Right lobe of liver (tissue), 4 donors: ENCODE data around the gene PGC.

Experiments used
- POLR2A ChIP-seq: fragments of 450-650 bp; IDR thresholded peaks from one replicate; pipeline ENCODE4 v1.6.1; 2017; ENCODE audit warnings: antibody characterized with exemption, mild to moderate bottlenecking
- TF ChIP-seq, protein P1 (sequence below), 4 donors: fragments of 200-600 bp in 3 of 4; fragments of 450-650 bp in 1 of 4; IDR thresholded peaks; one replicate each; pipeline versions ENCODE4 v1.5.1 to v1.8.0; 2016 to 2022; ENCODE audit warnings: antibody characterized with exemption in 4 of 4, mild to moderate bottlenecking in 2 of 4
- donor health status: DM: no; HTN: no; CAD: no.
- donor health status: DM: no; HTN: no; CAD: no.
- donor health status: DM: no; HTN: yes; CAD: no.

DNA sequence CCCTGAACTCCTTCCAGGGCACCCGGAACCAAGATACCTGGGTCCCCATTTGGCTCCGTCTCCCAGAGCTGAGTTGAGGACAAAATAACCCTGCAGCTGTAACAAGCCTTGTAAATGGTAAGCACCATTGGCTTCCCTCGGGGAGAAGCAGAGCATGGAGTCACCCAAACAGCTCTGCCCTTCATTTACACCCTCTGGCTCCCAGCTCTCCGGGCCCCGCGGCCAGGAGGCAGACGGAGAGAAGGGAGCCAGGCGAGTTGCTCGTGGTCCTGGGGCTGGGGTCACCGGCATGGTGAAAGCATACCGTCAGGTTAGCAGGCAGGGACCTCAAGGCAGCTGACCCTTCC is 13.9 kb downstream of the PGC start:
- TF ChIP-seq, protein P1, sequence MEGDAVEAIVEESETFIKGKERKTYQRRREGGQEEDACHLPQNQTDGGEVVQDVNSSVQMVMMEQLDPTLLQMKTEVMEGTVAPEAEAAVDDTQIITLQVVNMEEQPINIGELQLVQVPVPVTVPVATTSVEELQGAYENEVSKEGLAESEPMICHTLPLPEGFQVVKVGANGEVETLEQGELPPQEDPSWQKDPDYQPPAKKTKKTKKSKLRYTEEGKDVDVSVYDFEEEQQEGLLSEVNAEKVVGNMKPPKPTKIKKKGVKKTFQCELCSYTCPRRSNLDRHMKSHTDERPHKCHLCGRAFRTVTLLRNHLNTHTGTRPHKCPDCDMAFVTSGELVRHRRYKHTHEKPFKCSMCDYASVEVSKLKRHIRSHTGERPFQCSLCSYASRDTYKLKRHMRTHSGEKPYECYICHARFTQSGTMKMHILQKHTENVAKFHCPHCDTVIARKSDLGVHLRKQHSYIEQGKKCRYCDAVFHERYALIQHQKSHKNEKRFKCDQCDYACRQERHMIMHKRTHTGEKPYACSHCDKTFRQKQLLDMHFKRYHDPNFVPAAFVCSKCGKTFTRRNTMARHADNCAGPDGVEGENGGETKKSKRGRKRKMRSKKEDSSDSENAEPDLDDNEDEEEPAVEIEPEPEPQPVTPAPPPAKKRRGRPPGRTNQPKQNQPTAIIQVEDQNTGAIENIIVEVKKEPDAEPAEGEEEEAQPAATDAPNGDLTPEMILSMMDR (IDR thresholded peaks at IDR 0.05): no peak
- TF ChIP-seq POLR2A: no peak
